GM20000 (cell line): ENCODE results near the gene ARMH3.

Experiments
- DNase-seq: peaks from one replicate; pipeline ENCODE4 v3.0.0; 2012; ENCODE audit warnings: low spot score
- TF ChIP-seq, protein P1 (sequence below): IDR thresholded peaks from 2 replicates; pipeline ENCODE4 v1.5.1; 2012; ENCODE audit warnings: mild to moderate bottlenecking, control low read depth; ENCODE audit errors: extremely low read depth, missing control alignments

The ARMH3 gene

DNA sequence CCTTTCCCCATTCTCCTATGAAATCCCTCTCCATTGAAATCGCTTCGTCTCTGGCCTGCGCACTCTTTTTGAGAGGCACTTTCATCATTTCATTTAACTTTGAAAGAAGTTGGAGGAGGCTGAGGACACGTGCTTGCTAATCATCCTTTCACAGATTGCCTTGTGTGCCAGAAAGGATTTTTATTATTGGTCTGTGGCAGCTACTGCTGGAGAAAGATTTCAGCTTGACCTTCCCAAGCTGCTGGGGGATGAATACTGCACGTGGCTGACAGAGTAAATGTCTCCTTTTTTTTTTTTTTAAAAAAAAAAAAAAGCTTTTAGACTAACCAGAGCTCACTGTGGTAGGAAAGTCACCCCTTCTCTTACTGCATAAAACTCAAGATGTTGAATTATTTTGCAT, 168.2 kb downstream of the ARMH3 start:
- DNase-seq: no peak
- TF ChIP-seq, protein P1, sequence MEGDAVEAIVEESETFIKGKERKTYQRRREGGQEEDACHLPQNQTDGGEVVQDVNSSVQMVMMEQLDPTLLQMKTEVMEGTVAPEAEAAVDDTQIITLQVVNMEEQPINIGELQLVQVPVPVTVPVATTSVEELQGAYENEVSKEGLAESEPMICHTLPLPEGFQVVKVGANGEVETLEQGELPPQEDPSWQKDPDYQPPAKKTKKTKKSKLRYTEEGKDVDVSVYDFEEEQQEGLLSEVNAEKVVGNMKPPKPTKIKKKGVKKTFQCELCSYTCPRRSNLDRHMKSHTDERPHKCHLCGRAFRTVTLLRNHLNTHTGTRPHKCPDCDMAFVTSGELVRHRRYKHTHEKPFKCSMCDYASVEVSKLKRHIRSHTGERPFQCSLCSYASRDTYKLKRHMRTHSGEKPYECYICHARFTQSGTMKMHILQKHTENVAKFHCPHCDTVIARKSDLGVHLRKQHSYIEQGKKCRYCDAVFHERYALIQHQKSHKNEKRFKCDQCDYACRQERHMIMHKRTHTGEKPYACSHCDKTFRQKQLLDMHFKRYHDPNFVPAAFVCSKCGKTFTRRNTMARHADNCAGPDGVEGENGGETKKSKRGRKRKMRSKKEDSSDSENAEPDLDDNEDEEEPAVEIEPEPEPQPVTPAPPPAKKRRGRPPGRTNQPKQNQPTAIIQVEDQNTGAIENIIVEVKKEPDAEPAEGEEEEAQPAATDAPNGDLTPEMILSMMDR: no peak

DNA sequence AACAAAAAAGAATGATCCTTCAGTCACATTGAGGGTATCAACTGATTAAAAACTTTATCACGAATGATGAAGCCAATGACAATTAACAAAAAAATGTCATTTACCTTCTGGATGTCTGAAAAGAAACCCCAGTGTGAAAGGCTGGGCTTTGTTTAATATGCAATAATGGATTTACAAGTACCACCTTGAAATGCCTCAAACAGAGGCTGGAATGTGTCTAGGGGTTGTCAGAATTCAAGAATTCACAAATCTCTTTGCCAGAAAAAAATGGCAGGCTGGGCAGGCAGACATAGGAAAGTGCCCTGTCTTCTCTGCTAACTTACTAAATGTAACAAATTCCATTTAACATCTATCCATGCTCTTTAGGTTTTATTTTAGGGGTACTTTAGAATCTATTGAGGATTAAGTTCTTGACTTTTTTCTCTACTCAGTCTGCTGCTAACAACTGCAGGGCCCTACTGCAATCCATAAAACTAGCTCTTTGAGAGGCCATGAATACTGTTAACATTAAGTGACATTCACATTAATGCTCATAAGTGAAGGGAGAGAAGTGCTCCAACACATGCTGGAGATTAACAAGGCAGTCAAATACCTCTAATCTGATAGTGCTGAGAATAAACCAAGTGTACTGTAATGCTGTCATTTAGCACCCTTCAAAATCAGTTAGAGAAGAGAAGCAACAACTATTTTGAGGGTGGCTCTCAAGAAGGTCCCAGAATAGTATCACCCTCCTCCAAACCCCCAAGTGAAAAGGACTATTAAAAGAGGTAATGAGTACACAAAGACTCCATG, 169.3 kb downstream of the ARMH3 start:
- TF ChIP-seq, protein P1: no peak

DNA sequence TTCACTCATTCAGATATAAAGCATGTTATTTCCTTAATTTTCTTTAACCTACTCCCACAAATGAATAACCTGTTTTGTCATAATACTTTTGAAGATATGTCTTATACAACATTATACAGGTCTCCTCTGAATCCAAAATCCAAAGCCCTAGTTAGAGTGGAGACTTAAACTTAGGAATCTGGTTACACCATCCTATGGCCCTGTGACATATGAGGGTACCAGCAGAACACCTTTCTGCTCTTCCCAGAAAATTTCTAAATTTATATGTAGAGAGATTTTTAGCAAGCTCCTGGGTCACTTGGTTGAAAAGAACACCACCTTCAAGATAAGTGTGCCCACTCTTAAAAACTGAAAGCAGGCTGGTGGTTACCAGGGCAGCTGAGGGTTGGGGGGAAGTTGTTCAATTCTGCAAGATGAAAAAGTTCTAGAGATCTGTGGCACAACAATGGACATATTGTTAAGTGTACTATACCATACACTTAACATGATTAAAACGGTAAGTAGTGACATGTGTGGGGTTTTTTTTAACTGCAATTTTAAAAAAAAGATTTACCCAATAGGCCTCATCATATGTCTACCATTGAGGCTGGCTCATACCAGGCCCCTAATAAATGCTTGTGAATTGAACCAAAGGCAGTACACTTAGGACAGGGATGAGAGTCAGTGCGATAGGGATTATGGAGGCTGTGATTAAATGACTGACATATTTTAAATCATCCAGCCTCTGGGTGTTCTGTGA, 174.8 kb downstream of the ARMH3 start:
- DNase-seq: no peak
- TF ChIP-seq, protein P1: no peak

More for the DNA sequence above, 169.3 kb downstream of the ARMH3 start:
- DNase-seq: no peak

DNA sequence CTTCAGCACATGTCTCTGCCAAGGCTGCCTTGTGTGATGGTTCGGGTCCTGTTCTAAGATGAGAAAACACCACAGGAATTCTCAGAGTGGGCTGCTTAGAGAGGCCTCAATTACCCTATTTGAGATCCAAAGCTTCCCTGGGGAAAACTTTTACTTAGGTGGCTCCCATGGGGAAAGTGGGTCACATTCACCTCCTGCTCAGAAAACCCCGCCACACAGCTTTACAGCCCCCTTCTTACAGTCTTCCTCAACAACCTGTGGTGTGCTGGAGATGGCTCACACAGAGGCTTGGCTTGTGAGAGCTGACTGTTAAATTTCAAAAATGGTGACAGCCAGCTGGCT, 175.8 kb downstream of the ARMH3 start:
- TF ChIP-seq, protein P1: no peak

DNA sequence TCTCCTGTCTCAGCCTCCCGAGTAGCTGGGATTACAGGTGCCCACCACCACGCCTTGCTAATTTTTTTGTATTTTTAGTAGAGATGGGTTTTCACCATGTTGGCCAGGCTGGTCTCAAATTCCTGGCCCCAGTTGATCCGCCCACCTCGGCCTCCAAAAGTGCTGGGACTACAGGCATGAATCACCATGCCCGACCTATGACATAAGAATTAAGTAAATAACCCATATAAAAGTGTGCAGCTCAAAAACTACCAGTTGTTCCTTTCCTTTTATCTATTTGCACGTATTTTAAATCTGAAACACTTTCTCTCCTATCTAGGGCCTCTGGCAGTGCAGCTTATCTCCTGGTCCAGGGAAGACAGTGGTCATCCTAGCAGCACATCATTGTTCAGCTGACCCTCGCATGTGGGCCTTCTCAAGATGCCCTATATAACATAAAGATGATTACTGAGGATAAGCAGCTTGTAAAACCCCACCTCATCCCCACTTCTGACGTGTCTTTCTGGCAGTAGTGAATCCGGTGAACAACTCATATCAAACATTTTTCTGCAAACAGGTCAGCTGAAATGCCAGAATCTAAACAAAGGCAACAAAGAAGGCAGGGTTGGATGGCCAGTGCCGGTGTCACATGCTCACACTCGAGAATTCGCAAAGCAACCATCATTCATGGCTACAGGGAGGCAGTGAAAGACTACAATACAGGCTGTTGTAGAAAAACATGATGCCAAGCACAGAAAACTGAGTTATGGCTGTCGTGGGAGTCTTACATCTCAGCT, 176.3 kb downstream of the ARMH3 start:
- TF ChIP-seq, protein P1: no peak
- no peak for DNase-seq

More for the DNA sequence above, 175.8 kb downstream of the ARMH3 start:
- no peak for DNase-seq

DNA sequence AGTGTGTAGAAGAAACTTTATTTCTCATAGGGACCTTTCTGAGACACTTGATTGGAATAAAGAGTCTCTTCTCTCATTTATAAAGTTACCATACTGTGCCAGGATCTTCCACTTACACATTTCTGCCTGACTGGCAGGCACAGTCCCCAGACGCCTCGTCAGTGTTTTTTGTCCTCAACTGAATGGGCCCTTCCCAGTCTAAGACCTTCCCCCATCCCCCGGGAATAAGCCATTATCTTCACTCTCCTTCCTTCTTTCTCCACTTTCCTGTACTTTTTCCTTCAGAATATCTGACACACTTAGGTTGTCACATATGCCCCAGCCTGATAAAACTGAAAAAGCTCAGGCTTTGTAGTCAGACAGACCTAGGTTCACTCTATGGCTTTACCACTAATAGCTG, 177.1 kb downstream of the ARMH3 start:
- TF ChIP-seq, protein P1: no peak
- no peak for DNase-seq

DNA sequence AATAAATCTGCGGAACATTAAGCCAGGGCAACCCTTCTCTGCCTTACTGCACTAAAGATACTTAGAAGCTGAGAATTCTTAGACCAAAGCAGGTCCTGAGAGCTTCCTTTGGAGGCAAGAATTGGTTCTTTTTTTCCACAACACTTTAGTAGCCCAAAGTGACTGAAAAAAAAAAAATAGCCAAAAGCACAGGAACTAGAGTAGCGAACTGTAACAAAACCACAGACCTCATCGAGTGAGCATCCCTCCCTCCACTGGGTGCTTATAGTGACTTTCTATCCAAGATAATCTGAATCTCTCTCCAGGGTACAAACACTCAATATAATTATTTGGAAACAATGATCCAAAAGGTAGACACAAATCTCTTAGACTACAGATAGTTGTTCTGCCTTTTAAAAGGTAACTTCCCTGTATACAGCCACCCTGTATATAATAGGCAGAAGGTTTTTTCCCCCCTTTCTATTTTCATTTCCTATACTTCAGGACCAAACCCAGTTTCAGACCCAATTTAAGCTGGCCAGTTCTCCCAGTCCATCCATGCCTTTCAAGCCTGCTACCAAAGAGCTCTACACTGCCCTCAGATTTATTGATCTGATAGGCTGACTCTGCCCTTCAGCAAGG, 180.8 kb downstream of the ARMH3 start:
- DNase-seq: no peak
- TF ChIP-seq, protein P1: no peak
